Osteoblast (primary cell): ENCODE data around the gene NPBWR2. TPM values are rescaled to one million over a fixed set of nuclear protein-coding genes. Genes with fewer than 3 reads are reported as not detected.

Experiments
- DNase-seq: peaks from one replicate; pipeline ENCODE4 v3.0.0; 2011; ENCODE audit warnings: low spot score, mixed read lengths; ENCODE audit not compliant: insufficient read length; ENCODE audit errors: missing footprints
- H2AFZ ChIP-seq: 2 replicates; pipeline ENCODE4 v1.6.0; 2011; ENCODE audit warnings: mild to moderate bottlenecking, low read length
- H3K27ac ChIP-seq: 2 replicates; pipeline ENCODE4 v1.5.1; 2011; ENCODE audit warnings: mild to moderate bottlenecking, low read depth, low read length, moderate library complexity
- H3K27me3 ChIP-seq: 2 replicates; pipeline ENCODE4 v1.6.0; 2012; ENCODE audit warnings: mild to moderate bottlenecking, control low read depth, inconsistent platforms, low read length, moderate library complexity; ENCODE audit not compliant: insufficient read depth
- H3K36me3 ChIP-seq: 2 replicates; pipeline ENCODE4 v1.5.1; 2011; ENCODE audit warnings: mild to moderate bottlenecking, low read length, control low read depth, moderate library complexity; ENCODE audit not compliant: insufficient read depth
- H3K4me1 ChIP-seq: 2 replicates; pipeline ENCODE4 v1.5.1; 2011; ENCODE audit warnings: mild to moderate bottlenecking, low read length, control low read depth, moderate library complexity; ENCODE audit not compliant: insufficient read depth
- H3K4me2 ChIP-seq: 2 replicates; pipeline ENCODE4 v1.6.0; 2011; ENCODE audit warnings: mild to moderate bottlenecking, low read length; ENCODE audit not compliant: insufficient read depth
- H3K4me3 ChIP-seq: fragments of 200-600 bp; sonication (generic); 3 replicates; pipeline ENCODE4 v1.5.1; 2012; ENCODE audit warnings: mild to moderate bottlenecking, low read length, inconsistent platforms; ENCODE audit not compliant: insufficient read depth
- H3K79me2 ChIP-seq: 2 replicates; pipeline ENCODE4 v1.6.0; 2012; ENCODE audit warnings: mild to moderate bottlenecking, low read length, control low read depth, inconsistent platforms; ENCODE audit not compliant: insufficient read depth
- H3K9me3 ChIP-seq: 2 replicates; pipeline ENCODE4 v1.5.1; 2011; ENCODE audit warnings: low read depth, low read length, control low read depth
- H4K20me1 ChIP-seq: 2 replicates; pipeline ENCODE4 v1.6.0; 2012; ENCODE audit warnings: mild to moderate bottlenecking, low read length, control low read depth; ENCODE audit not compliant: insufficient read depth
- CTCF ChIP-seq: IDR thresholded peaks from 2 replicates; pipeline ENCODE4 v1.5.1; 2011; ENCODE audit warnings: mild to moderate bottlenecking, low read depth, low read length, moderate library complexity; ENCODE audit errors: extremely low read depth
- total RNA-seq: library from RNA; depleted of rRNA; stranded (reverse); fragments of >200 nt; gene quantifications from 2 replicates; pipeline ENCODE4 v1.2.3, GENCODE V29; 2012

NPBWR2 gene
- total RNA-seq, 1 donor = not detected

- TF ChIP-seq CTCF = peak; percentile 83
These were observed 49.5 kb downstream of the NPBWR2 start for GRCh38 chr20:64057628-64058498.

GRCh38 chr20:64056889-64057627 lies 50.3 kb downstream of the NPBWR2 start:
- no peak for TF ChIP-seq CTCF
- DNase-seq = no peak
- no peak overlapping the region for H3K4me2 ChIP-seq
- no peak overlapping the region for H3K4me3 ChIP-seq
- no peaks in the 10 kb centered on the region for H3K36me3 ChIP-seq
- peaks cover 27% of the 10 kb centered on the region for H3K4me1 ChIP-seq
- no peaks in the 10 kb centered on the region for H3K79me2 ChIP-seq
- H3K27ac ChIP-seq = no peak overlapping the region
- peaks cover 3% of the 10 kb centered on the region for H4K20me1 ChIP-seq
- H2AFZ ChIP-seq = no peak overlapping the region
- no peaks in the 10 kb centered on the region for H3K9me3 ChIP-seq
- H3K27me3 ChIP-seq = no peaks in the 10 kb centered on the region

More at GRCh38 chr20:64057628-64058498, 49.5 kb downstream of the NPBWR2 start:
- Histone ChIP-seq H3K4me1 (peaks cover 32% of the 10 kb centered on the region), H3K27me3 (no peaks in the 10 kb centered on the region), H2AFZ (no peak overlapping the region), H3K4me3 (peak overlapping the region; percentile 22), H3K27ac (no peak overlapping the region), H3K79me2 (no peaks in the 10 kb centered on the region), H3K4me2 (peak overlapping the region; percentile 50), H3K36me3 (no peaks in the 10 kb centered on the region), H4K20me1 (peaks cover 3% of the 10 kb centered on the region), H3K9me3 (no peaks in the 10 kb centered on the region)
- DNase-seq = peak; percentile 99

- Histone ChIP-seq H3K9me3 (no peaks in the 10 kb centered on the region), H3K4me2 (no peak overlapping the region), H2AFZ (no peak overlapping the region), H3K4me3 (no peak overlapping the region), H3K27me3 (no peaks in the 10 kb centered on the region), H3K27ac (no peak overlapping the region), H4K20me1 (peaks cover 3% of the 10 kb centered on the region), H3K79me2 (no peaks in the 10 kb centered on the region), H3K36me3 (no peaks in the 10 kb centered on the region), H3K4me1 (peaks cover 27% of the 10 kb centered on the region)
- DNase-seq = no peak
- TF ChIP-seq CTCF = no peak
These were observed 50.8 kb downstream of the NPBWR2 start for GRCh38 chr20:64056639-64056888.
